HG03520 (cell line): ENCODE measurements around the gene MYLK4.
A peak's percentile ranks its signal among the peaks of the same experiment; 100 is the strongest.

ENCODE experiments used
- ATAC-seq: cut with Tn5 transposase; IDR thresholded peaks from one replicate; pipeline ENCODE4 v1.9.1; 2021; ENCODE audit warnings: mild to moderate bottlenecking, moderate library complexity; ENCODE audit not compliant: unreplicated experiment

The MYLK4 gene

DNA sequence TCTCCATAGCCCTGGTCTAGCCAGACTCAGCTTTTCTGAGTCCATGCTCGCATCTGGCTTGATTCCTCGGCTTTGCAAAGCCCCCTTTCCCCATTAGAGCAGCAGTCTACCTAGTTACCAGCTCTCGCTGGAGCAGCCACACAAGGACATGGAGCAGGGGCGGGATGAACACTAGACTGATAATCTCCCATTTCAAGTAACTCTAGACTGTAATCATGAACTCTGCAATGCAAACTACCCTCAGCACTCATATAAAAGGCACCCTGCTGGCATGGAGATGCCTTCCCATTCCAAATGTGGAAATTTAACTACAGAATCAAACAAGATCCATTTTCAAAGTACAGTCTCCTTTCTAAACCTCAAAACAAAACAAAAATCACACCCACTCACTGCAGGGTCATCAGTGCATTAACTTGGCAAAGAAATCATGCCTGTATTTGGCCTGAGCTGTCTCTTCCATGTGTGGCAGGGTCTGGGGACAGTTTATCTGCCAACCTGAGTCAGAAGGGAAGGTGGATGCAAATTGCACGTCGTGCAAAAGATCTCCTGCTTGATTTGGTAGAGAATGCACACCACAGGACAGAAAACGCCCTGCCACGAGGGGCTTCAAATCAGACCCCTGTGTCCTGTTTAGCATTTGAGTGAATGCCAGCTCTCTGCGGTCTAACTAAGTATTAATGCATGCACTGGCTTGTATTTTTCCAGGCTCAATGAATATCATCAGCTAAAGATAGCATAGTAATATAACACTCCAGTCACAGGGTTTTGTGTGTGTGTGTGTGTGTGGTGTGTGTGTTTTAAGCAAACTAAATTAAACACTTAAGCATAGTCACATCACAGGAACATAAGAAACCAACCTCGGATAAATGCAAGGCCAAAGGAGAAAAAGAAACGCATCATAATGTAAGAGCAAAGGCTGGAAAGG is 85.3 kb downstream of the MYLK4 start:
- no peak for ATAC-seq

DNA sequence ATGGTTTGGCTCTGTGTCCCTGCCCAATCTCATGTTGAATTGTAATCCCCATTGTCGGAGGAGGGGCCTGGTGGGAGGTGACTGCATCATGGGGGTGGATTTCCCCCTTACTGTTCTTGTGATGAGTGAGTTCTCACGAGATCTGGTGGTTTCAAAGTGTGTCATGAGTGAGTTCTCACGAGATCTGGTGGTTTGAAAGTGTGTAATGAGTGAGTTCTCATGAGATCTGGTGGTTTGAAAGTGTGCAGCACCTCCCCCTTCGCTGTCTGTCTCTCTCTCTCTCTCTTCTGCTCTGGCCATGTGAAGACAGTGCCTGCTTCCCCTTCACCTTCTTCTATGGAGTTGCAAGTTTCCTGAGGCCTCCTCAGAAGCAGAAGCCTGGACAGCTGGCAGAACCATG is 87.6 kb downstream of the MYLK4 start:
- no peak for ATAC-seq

DNA sequence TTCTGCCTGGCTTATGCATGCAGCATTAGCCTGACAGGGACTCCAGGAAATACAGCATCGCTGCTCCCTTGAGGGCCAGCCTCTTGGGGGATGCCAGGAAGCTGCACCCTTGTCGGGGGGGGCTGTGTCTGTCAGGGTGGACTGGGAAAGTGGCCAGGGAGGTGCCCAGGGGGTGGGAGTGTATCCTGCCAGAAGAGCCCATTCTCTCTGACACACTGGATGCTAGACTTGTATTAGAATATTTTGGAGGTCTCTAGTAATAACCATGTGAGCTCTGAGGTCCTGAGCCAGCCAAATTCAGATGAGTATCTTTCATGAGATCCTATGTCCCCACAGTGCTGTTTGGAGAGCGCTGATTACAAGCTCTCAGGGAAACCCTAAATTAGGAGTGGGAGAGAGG is 89.1 kb downstream of the MYLK4 start:
- no peak for ATAC-seq

DNA sequence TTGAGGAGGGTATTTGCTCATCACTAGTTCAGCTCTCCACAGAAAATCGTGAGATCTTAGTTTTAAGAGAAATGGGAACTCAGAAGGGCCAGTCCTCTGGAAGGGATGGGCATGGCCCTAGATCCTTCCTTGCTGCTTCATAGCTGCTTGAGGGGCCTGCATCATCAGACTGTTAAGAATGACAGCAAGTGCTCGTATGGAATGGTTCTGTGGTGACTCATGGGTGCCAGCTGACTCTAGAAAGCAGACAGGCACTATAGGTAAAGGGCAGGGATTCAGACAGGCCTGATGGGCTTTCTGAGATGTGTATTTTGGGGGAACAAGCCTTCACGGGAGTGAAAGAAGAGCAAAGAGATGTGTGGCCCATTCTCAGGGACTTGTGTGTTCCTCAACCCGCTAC is 90.8 kb downstream of the MYLK4 start:
- ATAC-seq: no peak

DNA sequence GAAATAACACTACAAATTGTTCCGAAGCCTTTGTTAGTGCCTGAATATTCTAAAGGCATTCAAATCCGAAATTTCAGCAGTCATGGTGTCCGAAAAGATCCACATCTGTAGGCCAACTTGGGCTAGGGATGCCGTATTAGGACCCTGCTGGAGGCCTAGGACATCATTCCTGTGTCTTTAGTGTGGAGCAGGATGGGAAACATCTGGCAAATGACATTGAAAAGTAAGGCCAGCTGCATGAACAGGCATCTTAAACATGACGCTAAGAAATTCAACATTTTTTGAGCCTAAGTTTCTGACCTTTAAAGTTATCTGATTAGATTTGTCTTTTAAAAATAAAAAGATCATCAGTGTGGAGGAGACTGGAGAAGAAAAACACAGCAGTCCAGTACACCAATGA is 91.3 kb downstream of the MYLK4 start:
- no peak for ATAC-seq

DNA sequence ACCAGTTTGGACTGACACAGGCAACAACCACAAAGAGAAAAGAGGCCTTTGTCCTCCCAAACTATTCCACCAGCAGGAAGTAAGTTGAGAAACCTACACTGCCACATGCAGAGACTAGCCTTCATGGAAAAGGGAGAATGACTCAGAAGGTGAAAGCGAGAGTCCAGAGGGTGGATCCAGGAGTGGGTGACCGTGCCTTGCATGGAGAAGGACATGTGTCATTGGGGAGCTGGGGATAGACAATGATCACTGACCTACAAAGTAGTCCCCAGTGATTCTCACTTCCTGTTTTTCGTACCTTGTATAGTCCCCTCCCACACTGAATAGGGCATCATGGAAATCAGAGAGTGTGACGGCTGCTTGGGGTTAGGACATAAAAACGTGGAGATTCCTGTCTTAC is 91.9 kb downstream of the MYLK4 start:
- peak; percentile 80 for ATAC-seq

DNA sequence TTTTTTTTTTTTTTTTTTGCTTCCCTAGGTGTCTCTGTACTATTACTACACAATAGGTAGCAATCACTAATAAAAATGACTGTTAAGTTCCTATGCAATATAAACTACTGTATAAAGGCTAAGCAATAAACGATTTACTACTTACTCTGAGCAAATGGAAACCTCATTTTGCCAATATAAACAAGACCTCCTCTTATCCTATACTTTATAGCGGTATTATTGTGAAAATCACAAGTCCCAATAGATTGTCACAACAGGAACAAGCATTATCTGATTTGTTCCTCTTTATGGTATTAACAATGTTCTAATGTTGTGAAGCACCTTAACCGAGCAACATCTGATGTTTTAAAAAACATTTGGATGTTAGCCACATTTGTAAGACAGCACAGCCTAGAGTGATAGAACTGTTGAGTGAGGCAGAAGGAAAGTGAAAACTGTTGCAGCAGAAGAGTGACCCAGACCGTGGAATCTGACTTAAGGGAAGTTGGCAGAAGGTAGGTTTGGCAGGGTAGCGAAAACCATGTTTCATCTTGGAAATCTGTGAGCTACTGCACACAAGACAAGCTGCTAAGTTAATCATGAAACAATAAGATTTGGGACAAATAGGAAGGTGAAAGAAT is 94.2 kb downstream of the MYLK4 start:
- no peak for ATAC-seq

DNA sequence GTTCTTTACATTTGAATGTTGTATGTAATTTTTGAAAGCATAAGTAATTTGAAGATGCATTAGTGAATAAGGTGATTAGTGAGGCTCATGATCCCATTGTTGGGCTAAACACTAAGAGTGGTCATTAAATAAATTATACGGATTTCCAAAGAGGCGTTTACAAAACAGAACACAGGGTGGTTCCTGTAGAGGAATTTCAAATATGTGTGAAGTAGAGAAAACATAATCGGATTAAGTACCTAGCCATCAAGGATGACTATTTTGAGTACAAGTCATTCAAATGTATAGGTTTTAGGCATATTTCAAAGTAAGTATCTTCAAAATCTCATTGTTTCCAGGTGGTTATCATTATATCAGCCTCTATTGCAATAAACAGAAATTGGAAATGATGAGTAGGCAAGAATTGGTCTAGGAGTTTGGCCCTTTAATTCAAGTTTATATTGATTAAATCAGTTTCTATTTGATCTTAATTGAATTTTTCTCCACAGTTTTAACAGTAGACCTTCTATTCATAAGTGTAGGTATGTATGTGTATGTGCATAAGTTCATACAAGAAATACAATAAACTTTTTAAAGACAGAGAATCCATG is 94.8 kb downstream of the MYLK4 start:
- ATAC-seq: no peak

DNA sequence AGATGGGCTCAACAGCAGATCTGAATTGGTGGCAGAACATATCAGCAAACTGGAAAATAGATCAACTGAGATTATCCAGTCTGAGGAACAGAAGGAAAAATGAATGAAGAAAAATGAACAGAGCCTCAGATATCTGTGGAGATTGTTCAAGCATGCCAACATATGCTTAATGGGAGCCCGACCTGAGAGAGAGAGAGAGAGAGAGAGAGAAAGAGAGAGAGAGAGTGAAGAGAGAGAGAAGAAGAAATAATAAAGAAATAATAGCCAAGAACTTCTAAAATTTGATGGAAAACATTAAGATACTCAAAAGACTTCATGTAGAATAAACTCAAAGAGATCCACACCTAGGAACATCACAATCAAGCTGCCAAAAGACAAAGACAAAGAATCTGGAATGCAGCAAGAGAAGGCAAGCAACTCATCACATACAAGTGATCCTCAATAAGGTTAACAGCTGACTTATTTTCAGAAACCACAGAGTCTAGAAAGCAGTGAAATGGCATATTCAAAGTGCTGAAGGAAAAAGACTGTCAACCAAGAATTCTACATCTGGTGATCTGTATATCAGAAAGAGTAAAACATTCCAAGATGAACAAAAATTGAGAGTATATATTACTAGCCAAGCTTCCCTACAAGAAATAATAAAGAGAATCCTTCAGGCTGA is 97.2 kb downstream of the MYLK4 start:
- no peak for ATAC-seq

DNA sequence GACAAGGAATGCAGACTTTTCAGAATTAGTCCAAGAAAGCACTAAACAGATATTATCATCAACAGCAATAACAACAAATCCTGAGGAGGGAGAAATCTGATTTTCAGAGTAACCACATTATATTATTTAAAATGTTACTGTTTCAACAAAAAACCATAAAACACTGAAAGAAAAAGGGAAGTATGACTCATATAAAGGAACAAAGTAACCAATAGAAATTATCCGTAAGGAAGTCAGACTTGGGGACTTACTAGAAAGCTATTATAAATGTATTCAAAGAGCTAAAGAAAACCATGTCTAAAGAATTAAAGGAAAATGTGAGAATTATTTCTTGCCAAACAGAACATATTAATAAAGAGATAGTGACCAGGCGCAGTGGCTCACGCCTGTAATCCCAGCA is 98.1 kb downstream of the MYLK4 start:
- no peak for ATAC-seq

DNA sequence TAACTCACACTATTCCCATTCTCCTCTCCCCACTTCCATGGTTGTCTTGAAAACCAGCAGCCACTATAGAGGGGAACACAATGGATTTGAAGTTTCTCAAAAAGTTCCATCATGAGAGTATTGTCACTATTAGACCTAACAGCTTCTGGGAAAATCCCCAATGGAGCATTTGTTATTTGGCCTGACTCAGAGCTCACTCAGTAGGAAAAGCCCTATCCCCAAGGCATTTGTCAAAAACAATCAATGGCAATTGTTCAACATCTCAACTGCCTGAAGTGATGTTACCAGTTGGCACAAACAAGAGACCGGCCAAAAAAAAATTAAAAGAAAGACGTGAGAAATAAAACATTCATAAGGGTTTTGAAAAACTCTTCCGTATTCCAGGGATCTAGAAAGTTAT is 98.8 kb downstream of the MYLK4 start:
- no peak for ATAC-seq

DNA sequence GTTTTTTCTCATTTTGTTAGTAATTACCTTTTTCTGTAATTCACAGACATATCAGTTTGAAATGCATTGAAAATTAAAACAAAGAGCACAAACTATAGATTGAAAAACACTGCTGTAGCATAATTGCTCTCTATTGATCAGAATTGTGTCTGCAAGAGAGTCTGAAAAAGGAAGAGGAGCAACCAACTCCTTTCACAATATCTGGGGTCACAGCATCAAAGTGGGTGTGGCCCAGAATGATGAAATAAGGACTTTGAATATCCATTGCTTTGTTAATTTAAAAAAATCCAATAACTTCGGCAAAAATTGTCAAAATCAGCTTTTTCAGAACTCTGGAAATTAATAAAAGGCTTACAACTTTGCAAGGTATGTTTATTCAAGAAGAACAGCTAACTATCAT is 99.2 kb downstream of the MYLK4 start:
- ATAC-seq: no peak

DNA sequence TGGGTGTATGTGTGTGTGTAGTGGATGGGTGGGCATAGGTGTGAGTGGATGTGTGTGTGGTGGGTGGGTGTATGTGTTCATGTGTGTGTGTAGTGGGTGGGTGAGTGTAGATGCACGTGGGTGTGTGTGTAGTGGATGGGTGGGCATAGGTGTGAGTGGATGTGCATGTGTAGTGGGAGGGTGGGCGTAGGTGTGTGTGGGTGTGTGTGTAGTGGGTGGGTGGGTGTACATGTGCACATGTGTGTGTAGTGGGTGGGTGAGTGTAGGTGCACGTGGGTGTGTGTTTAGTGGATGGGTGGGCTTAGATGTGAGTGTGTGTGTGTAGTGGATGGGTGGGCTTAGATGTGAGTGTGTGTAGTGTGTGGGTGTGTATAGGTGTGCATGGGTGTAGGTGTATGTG is 104.4 kb downstream of the MYLK4 start:
- ATAC-seq: no peak

DNA sequence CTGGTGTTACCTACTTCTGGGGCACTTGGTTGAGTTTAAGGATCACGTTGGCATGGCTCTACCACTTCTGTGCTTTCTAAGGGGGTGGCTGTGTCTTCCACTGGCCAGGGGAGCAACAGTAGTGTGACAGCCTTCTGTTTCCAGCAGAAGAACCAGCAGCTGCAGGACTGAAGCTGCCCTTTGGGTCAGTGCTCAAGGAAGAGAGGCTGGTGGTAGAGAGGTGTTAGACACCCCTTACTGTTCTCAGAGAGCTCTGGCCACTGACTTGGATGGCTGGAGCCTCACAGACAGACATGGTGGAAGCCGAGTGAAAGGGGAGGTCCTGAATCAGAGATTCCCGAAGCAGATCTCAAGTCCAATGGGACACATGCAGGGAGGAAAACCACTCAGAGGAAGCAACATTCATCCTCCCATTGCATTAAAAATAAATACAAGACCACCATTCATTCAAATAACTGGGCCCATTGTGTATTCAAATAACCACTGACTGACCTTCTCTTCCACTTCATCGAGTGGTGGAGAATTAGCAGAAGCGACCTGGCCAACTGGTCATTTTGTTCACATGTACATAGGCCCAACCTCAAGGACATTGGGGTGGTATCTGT is 106.7 kb downstream of the MYLK4 start:
- no peak for ATAC-seq

DNA sequence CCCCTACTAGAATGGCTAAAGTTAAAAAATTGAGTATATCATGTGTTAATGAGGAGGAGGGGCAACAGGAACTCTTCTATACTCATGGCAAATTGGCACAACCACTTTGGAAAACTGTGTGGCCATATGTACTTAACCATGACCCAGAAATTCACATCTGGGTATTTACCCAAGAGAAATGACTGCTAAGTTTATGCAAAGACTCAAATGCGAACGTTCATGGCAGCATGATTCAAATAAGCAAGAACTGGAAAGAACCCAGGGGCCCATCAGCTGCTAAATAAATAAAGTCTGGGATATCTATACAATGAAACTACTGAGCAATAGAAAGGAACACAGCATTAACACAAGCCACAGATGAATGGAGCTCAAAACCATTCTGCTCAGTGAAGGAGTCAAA is 107.6 kb downstream of the MYLK4 start:
- ATAC-seq: no peak

DNA sequence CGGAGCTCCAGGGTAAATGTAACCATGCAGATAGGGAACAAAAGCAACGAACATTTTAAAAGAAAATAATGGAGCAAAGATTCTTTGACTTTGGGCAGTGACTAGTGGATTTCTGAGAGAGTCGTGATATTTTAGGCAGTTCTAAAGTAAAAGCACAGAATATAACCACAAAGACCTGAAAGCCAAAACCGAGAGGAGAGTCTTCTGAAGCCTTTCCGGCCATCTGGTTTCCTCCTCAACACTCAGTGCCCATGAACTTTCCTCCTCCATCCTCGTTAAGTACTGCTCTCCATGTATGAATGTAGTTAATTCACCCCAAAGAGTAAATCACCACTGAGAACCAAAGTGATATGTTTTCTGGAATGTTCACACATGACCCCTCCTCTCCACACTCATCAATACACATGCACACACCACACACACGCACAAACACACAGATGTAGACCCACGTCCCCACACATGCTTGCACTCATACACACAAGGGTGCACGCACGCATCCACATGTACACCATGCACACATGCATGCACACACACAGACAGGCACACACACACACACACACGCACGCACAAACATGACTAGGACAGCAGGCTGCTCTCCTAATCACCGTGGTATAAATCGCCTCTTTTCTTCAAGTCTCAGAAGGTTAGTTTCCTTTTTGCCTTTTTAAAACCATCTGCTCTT is 109.5 kb downstream of the MYLK4 start:
- no peak for ATAC-seq

DNA sequence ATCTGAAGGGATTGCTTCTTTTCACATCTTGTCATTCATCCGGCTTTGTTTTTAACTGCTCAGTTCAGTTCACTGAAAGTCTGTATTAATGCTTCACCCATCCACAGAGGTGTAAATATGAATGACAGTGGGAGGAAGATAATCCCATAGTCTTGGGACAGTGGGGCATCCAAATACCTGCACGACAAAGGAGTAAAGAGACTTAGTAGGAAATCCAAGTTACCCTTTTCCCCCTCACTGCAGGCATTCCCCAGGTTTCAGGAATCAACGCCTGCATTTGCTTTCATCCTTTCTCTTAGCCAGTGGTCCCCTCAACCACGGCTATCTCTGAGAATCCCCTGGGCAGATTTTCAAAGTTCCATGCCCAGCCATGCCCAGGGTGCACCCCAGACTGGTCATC is 110.2 kb downstream of the MYLK4 start:
- no peak for ATAC-seq

DNA sequence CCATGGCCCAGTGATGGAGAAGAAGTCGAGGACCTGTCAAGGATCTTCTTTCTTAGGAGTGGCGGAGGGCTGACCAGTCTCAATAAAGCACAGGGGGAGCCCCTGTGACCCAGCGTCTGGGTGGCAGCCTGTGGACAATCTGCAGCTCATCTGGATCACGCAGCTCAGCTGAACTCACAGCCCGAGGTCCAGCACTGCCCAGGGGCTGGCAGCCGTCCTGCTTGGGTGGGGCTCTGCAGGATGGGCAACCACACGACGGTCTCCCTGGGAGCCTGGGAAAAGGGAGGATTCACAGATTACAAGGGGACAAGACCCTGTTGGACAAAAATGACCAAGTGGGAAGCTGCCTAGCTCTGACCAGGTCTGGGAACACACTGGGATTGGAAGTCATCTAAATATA is 110.8 kb downstream of the MYLK4 start:
- ATAC-seq: no peak

DNA sequence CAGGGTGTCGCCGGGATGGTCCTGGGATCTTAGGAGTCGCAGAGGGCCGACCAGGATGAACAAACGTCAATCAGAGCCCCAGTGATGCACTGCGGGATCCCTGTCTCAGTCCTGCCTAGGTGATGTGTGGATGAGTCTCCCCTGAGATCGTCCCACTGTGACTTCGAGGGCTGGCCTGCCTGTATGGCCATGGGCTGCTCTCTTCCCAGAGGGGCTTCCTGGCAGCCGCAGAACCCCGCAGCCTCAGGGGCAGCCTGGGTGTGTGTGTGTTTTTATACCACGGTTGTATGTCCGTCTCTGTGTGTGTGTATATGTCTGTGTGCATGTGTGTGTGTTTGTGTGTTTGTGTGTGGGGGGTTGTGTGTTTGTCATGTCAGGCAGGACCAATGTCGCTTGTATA is 111.6 kb downstream of the MYLK4 start:
- no peak for ATAC-seq

DNA sequence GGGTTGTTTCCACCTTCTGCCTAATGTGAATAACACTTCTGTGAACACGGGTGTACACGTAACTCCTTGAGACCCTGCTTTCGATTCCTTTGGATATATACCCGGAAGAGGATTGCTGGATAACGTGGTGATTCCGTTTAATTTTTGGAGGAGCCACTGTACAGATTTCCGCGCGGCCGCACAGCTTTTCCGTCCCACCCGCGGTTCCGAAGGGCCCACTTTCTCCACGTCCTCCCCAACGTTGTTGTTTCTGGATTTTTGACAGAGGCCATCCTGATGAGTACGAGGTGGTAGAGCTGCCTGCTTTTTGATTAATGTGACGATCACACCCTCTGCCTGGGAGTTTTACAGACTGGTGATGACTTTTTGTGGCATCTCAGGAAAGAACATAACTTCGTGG is 114.0 kb downstream of the MYLK4 start:
- ATAC-seq: no peak

DNA sequence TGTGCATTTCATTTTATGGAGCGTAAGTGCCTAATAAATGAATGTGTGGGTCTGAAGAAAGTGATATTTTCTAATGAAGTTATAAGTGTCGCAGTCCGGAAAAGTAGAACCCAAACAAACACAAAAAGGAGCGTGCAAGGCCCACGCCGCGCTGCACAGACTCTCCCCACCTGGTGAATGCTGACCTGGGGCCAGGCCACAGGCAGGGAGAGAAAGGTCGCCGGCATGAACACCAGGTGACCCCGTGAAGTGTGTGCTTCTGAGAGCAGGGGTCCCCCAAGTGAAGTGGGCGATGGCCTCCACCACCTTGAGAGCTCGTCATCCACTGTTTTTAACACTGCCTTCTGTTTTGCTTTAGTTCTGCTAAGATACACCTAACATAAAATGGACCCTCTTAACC is 114.8 kb downstream of the MYLK4 start:
- ATAC-seq: no peak
